ENCODE data around the gene SCAPER.

SCAPER gene

DNA sequence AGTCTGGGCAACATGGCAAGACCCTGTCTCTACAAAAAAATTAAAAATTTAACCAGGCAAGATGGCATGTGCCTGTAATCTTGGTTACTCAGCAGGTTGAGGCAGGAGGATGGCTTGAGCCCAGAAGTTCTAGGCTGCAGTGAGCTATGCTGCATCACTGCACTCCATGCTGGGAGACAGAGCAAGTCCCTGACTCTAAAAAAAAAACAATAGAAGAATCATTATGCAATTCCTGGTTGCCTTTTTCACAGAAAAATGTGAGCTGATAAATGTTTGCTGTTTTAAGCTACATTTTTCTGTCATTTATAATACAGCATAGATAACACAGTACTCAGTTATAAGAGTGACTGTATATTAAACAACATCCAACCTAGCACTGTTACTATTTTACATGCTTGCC, 148.8 kb downstream of the SCAPER start:
- TF ChIP-seq, protein P1, sequence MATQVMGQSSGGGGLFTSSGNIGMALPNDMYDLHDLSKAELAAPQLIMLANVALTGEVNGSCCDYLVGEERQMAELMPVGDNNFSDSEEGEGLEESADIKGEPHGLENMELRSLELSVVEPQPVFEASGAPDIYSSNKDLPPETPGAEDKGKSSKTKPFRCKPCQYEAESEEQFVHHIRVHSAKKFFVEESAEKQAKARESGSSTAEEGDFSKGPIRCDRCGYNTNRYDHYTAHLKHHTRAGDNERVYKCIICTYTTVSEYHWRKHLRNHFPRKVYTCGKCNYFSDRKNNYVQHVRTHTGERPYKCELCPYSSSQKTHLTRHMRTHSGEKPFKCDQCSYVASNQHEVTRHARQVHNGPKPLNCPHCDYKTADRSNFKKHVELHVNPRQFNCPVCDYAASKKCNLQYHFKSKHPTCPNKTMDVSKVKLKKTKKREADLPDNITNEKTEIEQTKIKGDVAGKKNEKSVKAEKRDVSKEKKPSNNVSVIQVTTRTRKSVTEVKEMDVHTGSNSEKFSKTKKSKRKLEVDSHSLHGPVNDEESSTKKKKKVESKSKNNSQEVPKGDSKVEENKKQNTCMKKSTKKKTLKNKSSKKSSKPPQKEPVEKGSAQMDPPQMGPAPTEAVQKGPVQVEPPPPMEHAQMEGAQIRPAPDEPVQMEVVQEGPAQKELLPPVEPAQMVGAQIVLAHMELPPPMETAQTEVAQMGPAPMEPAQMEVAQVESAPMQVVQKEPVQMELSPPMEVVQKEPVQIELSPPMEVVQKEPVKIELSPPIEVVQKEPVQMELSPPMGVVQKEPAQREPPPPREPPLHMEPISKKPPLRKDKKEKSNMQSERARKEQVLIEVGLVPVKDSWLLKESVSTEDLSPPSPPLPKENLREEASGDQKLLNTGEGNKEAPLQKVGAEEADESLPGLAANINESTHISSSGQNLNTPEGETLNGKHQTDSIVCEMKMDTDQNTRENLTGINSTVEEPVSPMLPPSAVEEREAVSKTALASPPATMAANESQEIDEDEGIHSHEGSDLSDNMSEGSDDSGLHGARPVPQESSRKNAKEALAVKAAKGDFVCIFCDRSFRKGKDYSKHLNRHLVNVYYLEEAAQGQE (IDR thresholded peaks at IDR 0.05; ENCODE audit: insufficient replicate concordance, low read depth), result no peak
- TF ChIP-seq SPI1 (IDR thresholded peaks at IDR 0.05; ENCODE audit: borderline replicate concordance, low read depth) (no peak), GABPA (IDR thresholded peaks at IDR 0.05; ENCODE audit: low read depth) (no peak), POLR2AphosphoS5 (IDR thresholded peaks at IDR 0.05; ENCODE audit: low read depth) (no peak)
- TF ChIP-seq, protein P2, sequence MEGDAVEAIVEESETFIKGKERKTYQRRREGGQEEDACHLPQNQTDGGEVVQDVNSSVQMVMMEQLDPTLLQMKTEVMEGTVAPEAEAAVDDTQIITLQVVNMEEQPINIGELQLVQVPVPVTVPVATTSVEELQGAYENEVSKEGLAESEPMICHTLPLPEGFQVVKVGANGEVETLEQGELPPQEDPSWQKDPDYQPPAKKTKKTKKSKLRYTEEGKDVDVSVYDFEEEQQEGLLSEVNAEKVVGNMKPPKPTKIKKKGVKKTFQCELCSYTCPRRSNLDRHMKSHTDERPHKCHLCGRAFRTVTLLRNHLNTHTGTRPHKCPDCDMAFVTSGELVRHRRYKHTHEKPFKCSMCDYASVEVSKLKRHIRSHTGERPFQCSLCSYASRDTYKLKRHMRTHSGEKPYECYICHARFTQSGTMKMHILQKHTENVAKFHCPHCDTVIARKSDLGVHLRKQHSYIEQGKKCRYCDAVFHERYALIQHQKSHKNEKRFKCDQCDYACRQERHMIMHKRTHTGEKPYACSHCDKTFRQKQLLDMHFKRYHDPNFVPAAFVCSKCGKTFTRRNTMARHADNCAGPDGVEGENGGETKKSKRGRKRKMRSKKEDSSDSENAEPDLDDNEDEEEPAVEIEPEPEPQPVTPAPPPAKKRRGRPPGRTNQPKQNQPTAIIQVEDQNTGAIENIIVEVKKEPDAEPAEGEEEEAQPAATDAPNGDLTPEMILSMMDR (IDR thresholded peaks at IDR 0.05; ENCODE audit: insufficient read depth, low read length), result no peak
- Histone ChIP-seq H3K4me3 (replicated peaks; ENCODE audit: insufficient read depth, low read length) (no peak overlapping the region), H3K27ac (replicated peaks) (no peak overlapping the region), H3K27me3 (ENCODE audit: insufficient read depth, poor library complexity, severe bottlenecking) (no peaks in the 10 kb centered on the region)
- no peak for DNase-seq (ENCODE audit: low read depth in 1 of 2, low spot score in 1 of 2)

DNA sequence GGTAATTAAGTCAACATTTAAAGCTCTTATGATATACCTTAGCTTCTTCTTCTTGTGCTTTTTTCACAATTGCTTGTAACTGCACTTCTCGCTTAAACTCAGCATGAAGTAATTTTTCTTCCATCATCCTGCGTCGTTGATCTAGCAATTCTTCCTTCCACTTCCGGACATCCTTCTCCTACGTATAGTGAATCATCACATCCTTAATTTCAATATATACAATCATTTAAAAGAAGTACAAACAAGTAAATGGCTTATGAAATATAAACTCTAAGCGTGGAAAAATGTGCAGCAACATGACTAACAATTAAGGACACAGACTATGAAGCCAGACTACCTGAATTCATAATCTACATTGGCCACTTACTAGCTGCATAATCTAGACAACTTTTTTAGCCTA, 151.4 kb downstream of the SCAPER start:
- Histone ChIP-seq H3K4me3 (replicated peaks; ENCODE audit: insufficient read depth, low read length) (no peak overlapping the region), H3K27me3 (ENCODE audit: insufficient read depth, poor library complexity, severe bottlenecking) (no peaks in the 10 kb centered on the region), H3K27ac (replicated peaks) (no peak overlapping the region)
- no peak for DNase-seq (ENCODE audit: low read depth in 1 of 2, low spot score in 1 of 2)
- TF ChIP-seq SPI1 (IDR thresholded peaks at IDR 0.05; ENCODE audit: borderline replicate concordance, low read depth) (no peak), POLR2AphosphoS5 (IDR thresholded peaks at IDR 0.05; ENCODE audit: low read depth) (no peak), GABPA (IDR thresholded peaks at IDR 0.05; ENCODE audit: low read depth) (no peak)
- TF ChIP-seq, protein P1 (IDR thresholded peaks at IDR 0.05; ENCODE audit: insufficient replicate concordance, low read depth), result no peak
- TF ChIP-seq, protein P2 (IDR thresholded peaks at IDR 0.05; ENCODE audit: insufficient read depth, low read length), result no peak

DNA sequence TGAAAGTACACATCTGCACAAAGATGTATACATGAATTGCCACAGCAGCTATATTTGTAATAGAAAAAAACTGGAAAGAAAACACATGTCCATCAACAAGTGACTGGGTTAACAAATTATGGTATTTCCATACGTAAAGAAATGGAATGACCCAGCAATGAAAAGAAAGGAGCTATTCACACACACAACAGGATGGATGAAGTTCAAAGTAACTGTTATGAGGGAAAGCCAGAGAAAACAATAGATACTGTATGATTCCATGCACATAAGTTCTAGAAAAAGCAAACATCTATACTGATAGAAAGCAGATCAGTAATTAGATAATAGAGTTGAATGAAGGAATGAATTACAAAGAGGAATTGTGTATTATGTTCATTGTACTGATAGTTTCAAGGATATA, 152.0 kb downstream of the SCAPER start:
- DNase-seq (ENCODE audit: low read depth in 1 of 2, low spot score in 1 of 2), result no peak
- Histone ChIP-seq H3K27ac (replicated peaks) (no peak overlapping the region), H3K4me3 (replicated peaks; ENCODE audit: insufficient read depth, low read length) (no peak overlapping the region), H3K27me3 (ENCODE audit: insufficient read depth, poor library complexity, severe bottlenecking) (no peaks in the 10 kb centered on the region)
- TF ChIP-seq POLR2AphosphoS5 (IDR thresholded peaks at IDR 0.05; ENCODE audit: low read depth) (no peak), SPI1 (IDR thresholded peaks at IDR 0.05; ENCODE audit: borderline replicate concordance, low read depth) (no peak)

DNA sequence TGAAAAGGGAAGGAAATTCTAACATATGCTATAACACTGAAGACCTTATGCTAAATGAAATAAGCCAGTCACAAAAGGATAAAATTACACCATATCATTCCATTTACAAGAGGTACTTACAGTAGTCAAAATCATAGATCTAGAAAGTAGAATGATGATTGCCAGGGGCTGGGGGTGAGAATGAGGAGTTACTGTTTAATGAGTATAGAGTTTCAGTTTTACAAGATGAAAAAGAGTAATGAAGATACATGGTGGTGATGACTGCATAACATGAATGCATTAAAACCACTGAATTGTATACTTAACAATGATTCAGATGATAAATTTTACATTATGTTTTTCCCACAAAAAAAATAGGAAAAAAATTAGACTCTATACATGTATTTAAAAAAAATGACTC, 152.6 kb downstream of the SCAPER start:
- no peaks in the 10 kb centered on the region for H3K27me3 ChIP-seq (ENCODE audit: insufficient read depth, poor library complexity, severe bottlenecking)
- DNase-seq (ENCODE audit: low read depth in 1 of 2, low spot score in 1 of 2), result no peak
- TF ChIP-seq SPI1 (IDR thresholded peaks at IDR 0.05; ENCODE audit: borderline replicate concordance, low read depth), result no peak
- TF ChIP-seq, protein P2 (IDR thresholded peaks at IDR 0.05; ENCODE audit: insufficient read depth, low read length), result no peak
- TF ChIP-seq, protein P1 (IDR thresholded peaks at IDR 0.05; ENCODE audit: insufficient replicate concordance, low read depth), result no peak
- TF ChIP-seq POLR2AphosphoS5 (IDR thresholded peaks at IDR 0.05; ENCODE audit: low read depth), result no peak
- no peak for TF ChIP-seq GABPA (IDR thresholded peaks at IDR 0.05; ENCODE audit: low read depth)
- no peak overlapping the region for H3K27ac ChIP-seq (replicated peaks)
- no peak overlapping the region for H3K4me3 ChIP-seq (replicated peaks; ENCODE audit: insufficient read depth, low read length)

Measured in HL-60 (cell line).